Stimulated activated CD4-positive, alpha-beta T cell treated with anti-CD3 and anti-CD28 coated beads, Interleukin-4, amount 100 ng/mL, for 24 hours (primary cell): ENCODE data around the gene SSX1.
"Not testable (repeated sequence)": the region's sequence is repeated elsewhere in the genome, so short reads cannot be mapped to it uniquely, and the experiment has no call there.

Experiments used
- DNase-seq: peaks from one replicate; pipeline ENCODE4 v3.0.0-alpha.2; 2020

SSX1 gene

GRCh38 chrX:48255062-48255796, at the start of gene SSX1:
Gene SSX1 (plus strand): TSS chrX:48255392. CDS start chrX:48257242, 1,850 bp downstream.
- not testable (repeated sequence) for DNase-seq

DNA sequence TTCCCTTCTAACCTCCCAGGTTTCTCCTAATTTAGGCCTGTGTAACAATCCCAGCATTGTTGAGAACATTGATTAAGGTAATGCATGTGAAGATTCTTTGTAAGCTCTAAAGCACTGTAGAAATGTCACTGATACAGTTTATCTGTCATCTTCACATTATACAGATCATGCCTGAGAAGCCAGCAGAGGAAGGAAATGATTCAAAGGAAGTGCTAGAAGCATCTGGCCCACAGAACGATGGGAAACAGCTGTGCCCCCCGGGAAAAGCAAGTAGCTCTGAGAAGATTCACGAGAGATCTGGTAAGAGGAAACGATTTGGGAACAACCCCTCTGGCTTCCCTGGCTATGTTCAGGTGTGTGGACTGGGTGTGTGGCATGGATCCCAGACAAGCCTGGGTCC, 40.9 kb upstream of the SSX1 start:
- not testable (repeated sequence) for DNase-seq

- DNase-seq, result not testable (repeated sequence)
These were observed 31.0 kb upstream of the SSX1 start for GRCh38 chrX:48224196-48224595.

- not testable (repeated sequence) for DNase-seq
These were observed 2.2 kb upstream of the SSX1 start for GRCh38 chrX:48252945-48253344.

DNA sequence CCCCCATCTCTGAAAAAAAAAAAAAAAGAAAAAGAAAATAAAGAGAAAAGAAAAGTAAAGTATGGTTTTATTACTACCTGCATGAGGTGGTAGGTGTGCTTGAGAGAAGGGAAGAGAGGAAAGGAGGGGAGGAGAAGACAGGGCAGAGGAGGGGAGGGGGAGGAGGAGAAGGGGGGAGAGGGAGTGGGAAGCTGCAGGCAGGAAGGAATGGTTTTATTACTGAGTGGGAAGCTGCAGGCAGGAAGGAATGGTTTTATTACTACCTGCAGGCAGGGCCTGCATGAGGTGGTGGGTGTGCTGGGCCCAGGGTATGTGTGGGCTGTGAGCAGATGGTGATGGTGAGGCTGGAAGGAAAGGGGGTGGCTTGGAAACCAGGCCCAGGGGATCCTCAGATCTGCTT, 19.2 kb downstream of the SSX1 start:
- not testable (repeated sequence) for DNase-seq

- DNase-seq, result no peak
These were observed 23.8 kb downstream of the SSX1 start for GRCh38 chrX:48278958-48279357.

- DNase-seq, result not testable (repeated sequence)
These were observed 25.5 kb downstream of the SSX1 start for GRCh38 chrX:48280729-48281128.

GRCh38 chrX:48306175-48306574, 51.0 kb downstream of the SSX1 start:
- DNase-seq, result no peak

GRCh38 chrX:48313996-48314395, 58.8 kb downstream of the SSX1 start:
- not testable (repeated sequence) for DNase-seq
